CD4-positive, alpha-beta T cell (primary cell): ENCODE measurements around the gene NCKAP5. TPM values are rescaled to one million over a fixed set of nuclear protein-coding genes. Genes with fewer than 3 reads are reported as not detected.

Source experiments
- ATAC-seq: fragments of 200-7000 bp; cut with Tn5 transposase; one replicate; pipeline ENCODE4 v1.10.0; 2022; ENCODE audit warnings: mild to moderate bottlenecking; ENCODE audit not compliant: poor library complexity
- CTCF ChIA-PET: fragments of 350-600 bp; sonication (Branson Sonifier 250); formaldehyde crosslinking; loops from one replicate; lab custom pipeline; 2021; ENCODE audit warnings: antibody characterized with exemption, inconsistent platforms; lab: Charles Lee
- POLR2A ChIA-PET: fragments of 350-600 bp; sonication (Branson Sonifier 250); formaldehyde crosslinking; loops from one replicate; lab custom pipeline; 2021; ENCODE audit warnings: antibody characterized with exemption, inconsistent platforms; lab: Charles Lee
- DNase-seq, 14 experiments: peaks; one replicate each; pipeline ENCODE4 v3.0.0-alpha.2; 2013 to 2020; ENCODE audit warnings: mixed read lengths in 2 of 14
- H3K27ac ChIP-seq, 2 donors: one replicate each; pipeline versions ENCODE4 v1.5.1 to v1.7.0; 2013; ENCODE audit warnings: low read length in 2 of 2, low read depth in 1 of 2, mild to moderate bottlenecking in 1 of 2
- H3K27me3 ChIP-seq, 2 experiments: 1 replicate in 1 of 2; 2 replicates in 1 of 2; pipeline versions ENCODE4 v1.6.1 to v1.7.0; 2013; ENCODE audit warnings: low read length in 2 of 2, control low read depth in 1 of 2, mild to moderate bottlenecking in 1 of 2, moderate library complexity in 1 of 2; ENCODE audit not compliant: insufficient read depth in 2 of 2, control insufficient read depth in 1 of 2
- H3K36me3 ChIP-seq: one replicate; pipeline ENCODE4 v1.6.1; 2013; ENCODE audit warnings: low read length, control low read depth; ENCODE audit not compliant: insufficient read depth
- H3K4me1 ChIP-seq: one replicate; pipeline ENCODE4 v1.6.1; 2013; ENCODE audit warnings: low read length, control low read depth; ENCODE audit not compliant: insufficient read depth
- H3K4me3 ChIP-seq: one replicate; pipeline ENCODE4 v1.5.1; 2013; ENCODE audit warnings: mild to moderate bottlenecking, low read length, moderate library complexity
- H3K9me3 ChIP-seq, 2 experiments: 1 replicate in 1 of 2; 2 replicates in 1 of 2; pipeline versions ENCODE4 v1.6.1 to v1.7.0; 2013; ENCODE audit warnings: low read length in 2 of 2, mild to moderate bottlenecking in 2 of 2, control low read depth in 1 of 2, moderate library complexity in 1 of 2; ENCODE audit not compliant: control insufficient read depth in 1 of 2, insufficient read depth in 1 of 2
- H3K27ac Mint-ChIP-seq: one replicate; pipeline ENCODE4 v1.8.0; 2020; ENCODE audit warnings: mixed read lengths
- H3K27me3 Mint-ChIP-seq: one replicate; pipeline ENCODE4 v1.8.0; 2021; ENCODE audit warnings: mixed read lengths
- H3K36me3 Mint-ChIP-seq: one replicate; pipeline ENCODE4 v1.8.0; 2021; ENCODE audit warnings: low read depth, mixed read lengths
- H3K4me1 Mint-ChIP-seq: one replicate; pipeline ENCODE4 v1.8.0; 2021; ENCODE audit warnings: low read depth, mixed read lengths
- H3K4me3 Mint-ChIP-seq: one replicate; pipeline ENCODE4 v1.8.0; 2020; ENCODE audit warnings: mild to moderate bottlenecking, mixed read lengths
- H3K9me3 Mint-ChIP-seq: one replicate; pipeline ENCODE4 v1.8.0; 2020; ENCODE audit warnings: mixed read lengths
- intact Hi-C, 2 experiments: fragments of 100-400 bp; cut with DNase I in 1 of 2; cut with micrococcal nuclease in 1 of 2; formaldehyde crosslinking; loops; one replicate each; pipeline versions ENCODE4 v1.15.1 to v1.9.0; 2023 to 2025; cut with DNase I, micrococcal nuclease
- total RNA-seq, 174 experiments: library from RNA in 2 of 174; stranded (reverse) in 2 of 174; gene quantifications; one replicate each; pipeline ENCODE4 v1.2.3 and lab custom pipeline; 2021 to 2026
- TF ChIP-seq, protein P1 (sequence below): fragments of 200-600 bp; IDR thresholded peaks from one replicate; pipeline ENCODE4 v1.8.0; 2022; ENCODE audit warnings: antibody characterized with exemption, mild to moderate bottlenecking

Gene NCKAP5
- total RNA-seq, 2 experiments from 2014 or later: not detected

DNA sequence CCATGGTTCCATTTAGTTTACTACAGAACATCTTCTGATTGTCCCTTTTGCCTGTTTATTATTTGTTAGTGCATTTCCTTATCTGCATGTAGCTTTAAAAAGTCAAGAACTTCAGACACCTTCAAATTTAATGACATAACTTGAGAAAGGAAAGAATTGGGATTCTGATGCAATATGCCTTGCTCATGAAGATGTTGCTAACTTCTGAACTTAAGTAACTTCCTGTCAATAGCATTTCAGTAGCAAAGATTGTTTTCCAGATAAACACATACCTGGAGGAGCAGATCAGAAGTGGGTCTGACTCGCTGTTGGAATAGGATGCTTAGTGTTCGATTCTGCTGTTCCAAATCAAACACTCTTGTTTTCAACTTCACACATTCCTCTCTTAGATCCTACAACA lies 708.0 kb downstream of the NCKAP5 start:
- H3K9me3 ChIP-seq: peaks cover 0 to 4% of the 10 kb centered on the region in 2 experiments
- no peak for DNase-seq
- no peak overlapping the region for H3K27ac Mint-ChIP-seq
- ATAC-seq: no peak
- no peak overlapping the region for H3K4me3 Mint-ChIP-seq
- H3K27me3 Mint-ChIP-seq: no peaks in the 10 kb centered on the region
- H3K4me1 Mint-ChIP-seq: no peaks in the 10 kb centered on the region
- H3K4me3 ChIP-seq: no peak overlapping the region
- no peaks in the 10 kb centered on the region for H3K9me3 Mint-ChIP-seq
- intact Hi-C loops: no loop called here
- ChIA-PET POLR2A (no interaction called here), CTCF (no interaction called here)
- H3K36me3 Mint-ChIP-seq: no peaks in the 10 kb centered on the region
- TF ChIP-seq, protein P1, sequence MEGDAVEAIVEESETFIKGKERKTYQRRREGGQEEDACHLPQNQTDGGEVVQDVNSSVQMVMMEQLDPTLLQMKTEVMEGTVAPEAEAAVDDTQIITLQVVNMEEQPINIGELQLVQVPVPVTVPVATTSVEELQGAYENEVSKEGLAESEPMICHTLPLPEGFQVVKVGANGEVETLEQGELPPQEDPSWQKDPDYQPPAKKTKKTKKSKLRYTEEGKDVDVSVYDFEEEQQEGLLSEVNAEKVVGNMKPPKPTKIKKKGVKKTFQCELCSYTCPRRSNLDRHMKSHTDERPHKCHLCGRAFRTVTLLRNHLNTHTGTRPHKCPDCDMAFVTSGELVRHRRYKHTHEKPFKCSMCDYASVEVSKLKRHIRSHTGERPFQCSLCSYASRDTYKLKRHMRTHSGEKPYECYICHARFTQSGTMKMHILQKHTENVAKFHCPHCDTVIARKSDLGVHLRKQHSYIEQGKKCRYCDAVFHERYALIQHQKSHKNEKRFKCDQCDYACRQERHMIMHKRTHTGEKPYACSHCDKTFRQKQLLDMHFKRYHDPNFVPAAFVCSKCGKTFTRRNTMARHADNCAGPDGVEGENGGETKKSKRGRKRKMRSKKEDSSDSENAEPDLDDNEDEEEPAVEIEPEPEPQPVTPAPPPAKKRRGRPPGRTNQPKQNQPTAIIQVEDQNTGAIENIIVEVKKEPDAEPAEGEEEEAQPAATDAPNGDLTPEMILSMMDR: no peak
- H3K4me1 ChIP-seq: no peaks in the 10 kb centered on the region
- H3K36me3 ChIP-seq: no peaks in the 10 kb centered on the region
- no peaks in the 10 kb centered on the region for H3K27me3 ChIP-seq
- H3K27ac ChIP-seq: no peak overlapping the region

DNA sequence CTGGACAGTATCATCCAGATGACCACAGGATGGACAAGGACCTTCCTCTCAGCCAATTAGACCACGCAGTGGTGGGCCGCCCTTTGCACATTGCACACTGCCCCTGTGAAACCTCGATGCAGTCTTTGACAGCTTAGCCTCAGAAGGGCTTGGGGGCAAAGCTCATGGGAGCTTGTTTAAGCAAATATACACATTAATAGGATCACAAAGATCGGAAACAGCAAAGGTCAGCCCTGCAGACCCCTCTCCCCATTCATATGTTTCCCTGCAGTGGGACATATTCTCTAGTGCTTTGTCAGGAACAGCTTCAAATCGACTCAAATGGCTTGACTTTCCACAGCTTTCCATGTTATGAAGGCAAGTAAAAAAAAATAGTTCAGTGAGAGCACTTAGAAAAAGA lies 708.7 kb downstream of the NCKAP5 start:
- Mint-ChIP-seq H3K9me3 (no peaks in the 10 kb centered on the region), H3K27me3 (no peaks in the 10 kb centered on the region), H3K4me1 (no peaks in the 10 kb centered on the region), H3K4me3 (no peak overlapping the region), H3K36me3 (no peaks in the 10 kb centered on the region), H3K27ac (no peak overlapping the region)
- H3K4me3 ChIP-seq: no peak overlapping the region
- ChIA-PET CTCF (no interaction called here), POLR2A (no interaction called here)
- DNase-seq (no peak), ATAC-seq (no peak)
- no peaks in the 10 kb centered on the region for H3K4me1 ChIP-seq
- H3K36me3 ChIP-seq: no peaks in the 10 kb centered on the region
- H3K27me3 ChIP-seq: no peaks in the 10 kb centered on the region
- peaks cover 0 to 4% of the 10 kb centered on the region in 2 experiments for H3K9me3 ChIP-seq
- intact Hi-C loops: no loop called here
- no peak overlapping the region for H3K27ac ChIP-seq
- TF ChIP-seq, protein P1: no peak

DNA sequence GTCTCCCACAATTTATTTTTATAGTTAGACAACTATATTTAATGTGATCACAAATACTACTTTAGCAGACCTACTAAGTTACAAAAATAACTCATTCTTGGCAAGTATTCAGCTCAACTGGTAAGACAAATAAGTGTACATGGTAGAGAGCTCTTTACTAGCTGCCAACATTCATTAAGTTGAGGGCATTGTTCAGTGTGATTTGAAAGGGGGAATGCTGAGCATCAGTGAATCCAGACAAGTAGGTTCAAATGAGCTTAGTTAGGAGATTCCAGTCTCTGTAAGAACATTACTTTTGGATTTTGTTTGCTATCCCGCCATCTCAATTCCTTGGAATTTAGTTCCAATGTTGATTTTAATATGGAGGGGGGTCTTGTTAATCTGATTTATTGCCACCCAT lies 710.9 kb downstream of the NCKAP5 start:
- H3K27ac ChIP-seq: no peak overlapping the region
- ChIA-PET CTCF (no interaction called here), POLR2A (no interaction called here)
- Mint-ChIP-seq H3K9me3 (no peaks in the 10 kb centered on the region), H3K4me3 (no peak overlapping the region), H3K27me3 (no peaks in the 10 kb centered on the region), H3K36me3 (no peaks in the 10 kb centered on the region), H3K4me1 (no peaks in the 10 kb centered on the region), H3K27ac (no peak overlapping the region)
- intact Hi-C loops: no loop called here
- ATAC-seq (no peak), DNase-seq (no peak)
- H3K9me3 ChIP-seq: peaks cover 0 to 7% of the 10 kb centered on the region in 2 experiments
- H3K4me3 ChIP-seq: no peak overlapping the region
- TF ChIP-seq, protein P1: no peak
- no peaks in the 10 kb centered on the region for H3K36me3 ChIP-seq
- H3K27me3 ChIP-seq: no peaks in the 10 kb centered on the region
- no peaks in the 10 kb centered on the region for H3K4me1 ChIP-seq
